HL-60 (cell line): ENCODE data around the gene PHLDA1.

ENCODE experiments used
- CTCF ChIP-seq: IDR thresholded peaks from one replicate; pipeline ENCODE4 v1.5.1; 2011; ENCODE audit warnings: low read length, control low read depth, inconsistent platforms; ENCODE audit not compliant: insufficient read depth
- GABPA ChIP-seq: IDR thresholded peaks from 2 replicates; pipeline ENCODE4 v1.6.1; 2012; ENCODE audit warnings: low read depth
- POLR2AphosphoS5 ChIP-seq: IDR thresholded peaks from 2 replicates; pipeline ENCODE4 v1.6.1; 2012; ENCODE audit warnings: low read depth
- REST ChIP-seq: IDR thresholded peaks from 2 replicates; pipeline ENCODE4 v1.6.1; 2012; ENCODE audit warnings: low read depth; ENCODE audit not compliant: insufficient replicate concordance
- SPI1 ChIP-seq: IDR thresholded peaks from 2 replicates; pipeline ENCODE4 v1.6.1; 2012; ENCODE audit warnings: low read depth, mild to moderate bottlenecking, borderline replicate concordance

- TF ChIP-seq CTCF = no peak
- no peak for TF ChIP-seq POLR2AphosphoS5
- TF ChIP-seq GABPA = no peak
- TF ChIP-seq REST = no peak
- TF ChIP-seq SPI1 = no peak
Measured at GRCh38 chr12:76024942-76025600, 6.5 kb downstream of the PHLDA1 start.
